Breast epithelium (tissue), 4 donors: Measurements from ENCODE around the gene PTPRN2. TPM values are rescaled to one million over a fixed set of nuclear protein-coding genes. Genes with fewer than 3 reads are reported as not detected.
A peak's percentile ranks its signal among the peaks of the same experiment; 100 is the strongest.

Experiments used
- DNase-seq, 2 donors: peaks; one replicate each; pipeline ENCODE4 v3.0.0-alpha.2; 2019; ENCODE audit warnings: low spot score in 2 of 2
- H3K27ac ChIP-seq, 2 donors: fragments of 200-600 bp; sonication (generic) in 1 of 2; one replicate each; pipeline ENCODE4 v1.5.1; 2016 to 2019; ENCODE audit warnings: mild to moderate bottlenecking in 1 of 2
- H3K27me3 ChIP-seq, 2 donors: fragments of 200-600 bp; sonication (generic) in 1 of 2; one replicate each; pipeline versions ENCODE4 v1.5.1 to v1.6.0; 2017 to 2019; ENCODE audit warnings: control low read depth in 1 of 2, mild to moderate bottlenecking in 1 of 2
- H3K36me3 ChIP-seq: fragments of 200-600 bp; one replicate; pipeline ENCODE4 v1.5.1; 2019
- H3K4me1 ChIP-seq, 2 donors: fragments of 200-600 bp; sonication (generic); one replicate each; pipeline ENCODE4 v1.5.1; 2016 to 2019; ENCODE audit warnings: control low read depth in 1 of 2
- H3K4me3 ChIP-seq, 3 donors: fragments of 200-600 bp; sonication (generic); 1 replicate in 2 of 3; 2 replicates in 1 of 3; pipeline ENCODE4 v1.5.1; 2016 to 2019; ENCODE audit warnings: mild to moderate bottlenecking in 3 of 3, moderate library complexity in 2 of 3
- H3K9me3 ChIP-seq, 2 donors: fragments of 200-600 bp; sonication (generic) in 1 of 2; one replicate each; pipeline ENCODE4 v1.5.1; 2016 to 2019; ENCODE audit warnings: control low read depth in 1 of 2
- CTCF ChIP-seq, 3 donors: fragments of 450-650 bp; IDR thresholded peaks; one replicate each; pipeline ENCODE4 v1.5.1; 2016 to 2017; ENCODE audit warnings: antibody characterized with exemption in 3 of 3, mild to moderate bottlenecking in 3 of 3, moderate library complexity in 3 of 3
- POLR2A ChIP-seq: fragments of 450-650 bp; IDR thresholded peaks from one replicate; pipeline ENCODE4 v1.6.1; 2016; ENCODE audit warnings: antibody characterized with exemption, mild to moderate bottlenecking, moderate library complexity
- POLR2AphosphoS5 ChIP-seq, 3 donors: sonication (generic); formaldehyde crosslinking; IDR thresholded peaks; one replicate each; pipeline ENCODE4 v1.6.1; 2017; ENCODE audit warnings: antibody characterized with exemption in 3 of 3
- intact Hi-C: fragments of 100-400 bp; cut with DNase I; formaldehyde crosslinking; loops from one replicate; pipeline ENCODE4 v1.15.1; 2023; ENCODE audit warnings: low total_unique reads
- total RNA-seq, 3 donors: library from RNA; depleted of rRNA; stranded (reverse); fragments of >200 nt; gene quantifications; one replicate each; pipeline ENCODE4 v1.1.0, GENCODE V29; 2016

The PTPRN2 gene
- total RNA-seq, 3 donors from 2014 or later, result 1.6 to 2.2 (median 2.2) TPM

- TF ChIP-seq CTCF (IDR thresholded peaks at IDR 0.05) (no peak), POLR2AphosphoS5 (IDR thresholded peaks at IDR 0.05) (no peak), POLR2A (no peak)
- intact Hi-C loops, result no loop called here
- no peaks in the 10 kb centered on the region for H3K4me1 ChIP-seq
- no peak for DNase-seq
- no peaks in the 10 kb centered on the region for H3K27me3 ChIP-seq
- no peaks in the 10 kb centered on the region for H3K9me3 ChIP-seq
- no peak overlapping the region for H3K4me3 ChIP-seq
- no peak overlapping the region for H3K27ac ChIP-seq
- H3K36me3 ChIP-seq, result no peaks in the 10 kb centered on the region
Observed at GRCh38 chr7:157837047-157837446, 750.6 kb downstream of the PTPRN2 start.

GRCh38 chr7:157834501-157835163, 753.0 kb downstream of the PTPRN2 start:
- Histone ChIP-seq H3K9me3 (no peaks in the 10 kb centered on the region), H3K27me3 (peaks cover 0 to 7% of the 10 kb centered on the region in 2 donors), H3K27ac (no peak overlapping the region), H3K36me3 (no peaks in the 10 kb centered on the region), H3K4me1 (no peaks in the 10 kb centered on the region), H3K4me3 (peak overlapping the region in 1 of 3 donors; percentile 5)
- TF ChIP-seq CTCF (IDR thresholded peaks at IDR 0.05) (no peak), POLR2AphosphoS5 (IDR thresholded peaks at IDR 0.05) (no peak)
- intact Hi-C loops, result no loop called here
- no peak for DNase-seq

- DNase-seq, result no peak
- Histone ChIP-seq H3K27ac (no peak overlapping the region), H3K27me3 (peaks cover 0 to 7% of the 10 kb centered on the region in 2 donors), H3K4me1 (no peaks in the 10 kb centered on the region), H3K4me3 (no peak overlapping the region), H3K36me3 (no peaks in the 10 kb centered on the region), H3K9me3 (no peaks in the 10 kb centered on the region)
- intact Hi-C loops, result no loop called here
- TF ChIP-seq CTCF (IDR thresholded peaks at IDR 0.05), result no peak
- no peak for TF ChIP-seq POLR2A
- no peak for TF ChIP-seq POLR2AphosphoS5 (IDR thresholded peaks at IDR 0.05)
Observed at GRCh38 chr7:157832866-157833607, 754.6 kb downstream of the PTPRN2 start.

- Histone ChIP-seq H3K4me1 (no peaks in the 10 kb centered on the region), H3K27ac (no peak overlapping the region), H3K36me3 (no peaks in the 10 kb centered on the region), H3K4me3 (no peak overlapping the region), H3K9me3 (no peaks in the 10 kb centered on the region), H3K27me3 (peaks cover 0 to 7% of the 10 kb centered on the region in 2 donors)
- DNase-seq, result no peak
- TF ChIP-seq POLR2AphosphoS5 (IDR thresholded peaks at IDR 0.05), result no peak
- TF ChIP-seq CTCF (IDR thresholded peaks at IDR 0.05), result no peak
- no peak for TF ChIP-seq POLR2A
- intact Hi-C loops, result no loop called here
Observed at GRCh38 chr7:157832421-157832820, 755.2 kb downstream of the PTPRN2 start.

- Histone ChIP-seq H3K9me3 (no peaks in the 10 kb centered on the region), H3K4me3 (no peak overlapping the region), H3K27me3 (peaks cover 0 to 7% of the 10 kb centered on the region in 2 donors), H3K36me3 (no peaks in the 10 kb centered on the region), H3K4me1 (no peaks in the 10 kb centered on the region), H3K27ac (no peak overlapping the region)
- no peak for DNase-seq
- no peak for TF ChIP-seq POLR2AphosphoS5 (IDR thresholded peaks at IDR 0.05)
- TF ChIP-seq POLR2A, result no peak
- TF ChIP-seq CTCF (IDR thresholded peaks at IDR 0.05), result no peak
- intact Hi-C loops, result no loop called here
Observed at GRCh38 chr7:157832006-157832405, 755.6 kb downstream of the PTPRN2 start.
